ENCODE data around the gene B4GALT6. TPM values are rescaled to one million over a fixed set of nuclear protein-coding genes. Genes with fewer than 3 reads are reported as not detected.

B4GALT6 gene
- total RNA-seq, 1 experiment from 2014 or later: 0.78 TPM

GRCh38 chr18:31648458-31648857, 35.9 kb downstream of the B4GALT6 start:
- in situ Hi-C loops (cut with HindIII; ENCODE audit: low pct_unique_long_range_greater_than_20kb, low sequenced_read_pairs): no loop called here
- no peak for DNase-seq (ENCODE audit: low read depth)

- in situ Hi-C loops (cut with HindIII; ENCODE audit: low pct_unique_long_range_greater_than_20kb, low sequenced_read_pairs): no loop called here
- no peak for DNase-seq (ENCODE audit: low read depth)
Observed at GRCh38 chr18:31647127-31647753, 37.1 kb downstream of the B4GALT6 start.

- in situ Hi-C loops (cut with HindIII; ENCODE audit: low pct_unique_long_range_greater_than_20kb, low sequenced_read_pairs): no loop called here
- DNase-seq (ENCODE audit: low read depth): no peak
Observed at GRCh38 chr18:31646332-31647126, 37.9 kb downstream of the B4GALT6 start.

GRCh38 chr18:31645411-31645810, 39.0 kb downstream of the B4GALT6 start:
- in situ Hi-C loops (cut with HindIII; ENCODE audit: low pct_unique_long_range_greater_than_20kb, low sequenced_read_pairs): no loop called here

GRCh38 chr18:31643003-31643402, 41.4 kb downstream of the B4GALT6 start:
- DNase-seq (ENCODE audit: low read depth): no peak
- in situ Hi-C loops (cut with HindIII; ENCODE audit: low pct_unique_long_range_greater_than_20kb, low sequenced_read_pairs): no loop called here

More at GRCh38 chr18:31645411-31645810, 39.0 kb downstream of the B4GALT6 start:
- DNase-seq (ENCODE audit: low read depth): no peak

- in situ Hi-C loops (cut with HindIII; ENCODE audit: low pct_unique_long_range_greater_than_20kb, low sequenced_read_pairs): no loop called here
- no peak for DNase-seq (ENCODE audit: low read depth)
Observed at GRCh38 chr18:31637445-31637844, 46.9 kb downstream of the B4GALT6 start.

- no peak for DNase-seq (ENCODE audit: low read depth)
- in situ Hi-C loops (cut with HindIII; ENCODE audit: low pct_unique_long_range_greater_than_20kb, low sequenced_read_pairs): no loop called here
Observed at GRCh38 chr18:31636387-31636786, 48.0 kb downstream of the B4GALT6 start.

- no peak for DNase-seq (ENCODE audit: low read depth)
- in situ Hi-C loops (cut with HindIII; ENCODE audit: low pct_unique_long_range_greater_than_20kb, low sequenced_read_pairs): no loop called here
Observed at GRCh38 chr18:31634331-31634713, 50.1 kb downstream of the B4GALT6 start.

GRCh38 chr18:31633392-31634330, 50.7 kb downstream of the B4GALT6 start:
- in situ Hi-C loops (cut with HindIII; ENCODE audit: low pct_unique_long_range_greater_than_20kb, low sequenced_read_pairs): no loop called here
- no peak for DNase-seq (ENCODE audit: low read depth)

GRCh38 chr18:31632356-31632755, 52.0 kb downstream of the B4GALT6 start:
- in situ Hi-C loops (cut with HindIII; ENCODE audit: low pct_unique_long_range_greater_than_20kb, low sequenced_read_pairs): no loop called here
- no peak for DNase-seq (ENCODE audit: low read depth)

GRCh38 chr18:31631526-31631925, 52.9 kb downstream of the B4GALT6 start:
- DNase-seq (ENCODE audit: low read depth): no peak
- in situ Hi-C loops (cut with HindIII; ENCODE audit: low pct_unique_long_range_greater_than_20kb, low sequenced_read_pairs): no loop called here

- DNase-seq (ENCODE audit: low read depth): no peak
- in situ Hi-C loops (cut with HindIII; ENCODE audit: low pct_unique_long_range_greater_than_20kb, low sequenced_read_pairs): no loop called here
Observed at GRCh38 chr18:31630549-31630948, 53.8 kb downstream of the B4GALT6 start.

- in situ Hi-C loops (cut with HindIII; ENCODE audit: low pct_unique_long_range_greater_than_20kb, low sequenced_read_pairs): no loop called here
- DNase-seq (ENCODE audit: low read depth): no peak
Observed at GRCh38 chr18:31626409-31626808, 58.0 kb downstream of the B4GALT6 start.

GRCh38 chr18:31624892-31625640, 59.3 kb downstream of the B4GALT6 start:
- in situ Hi-C loops (cut with HindIII; ENCODE audit: low pct_unique_long_range_greater_than_20kb, low sequenced_read_pairs): no loop called here
- DNase-seq (ENCODE audit: low read depth): no peak

GRCh38 chr18:31619291-31619690, 65.1 kb downstream of the B4GALT6 start:
- DNase-seq (ENCODE audit: low read depth): no peak
- in situ Hi-C loops (cut with HindIII; ENCODE audit: low pct_unique_long_range_greater_than_20kb, low sequenced_read_pairs): no loop called here

GRCh38 chr18:31618801-31619200, 65.6 kb downstream of the B4GALT6 start:
- no peak for DNase-seq (ENCODE audit: low read depth)
- in situ Hi-C loops (cut with HindIII; ENCODE audit: low pct_unique_long_range_greater_than_20kb, low sequenced_read_pairs): no loop called here

GRCh38 chr18:31617031-31617717, 67.2 kb downstream of the B4GALT6 start:
- in situ Hi-C loops (cut with HindIII; ENCODE audit: low pct_unique_long_range_greater_than_20kb, low sequenced_read_pairs): no loop called here
- no peak for DNase-seq (ENCODE audit: low read depth)

GRCh38 chr18:31616586-31616985, 67.8 kb downstream of the B4GALT6 start:
- no peak for DNase-seq (ENCODE audit: low read depth)
- in situ Hi-C loops (cut with HindIII; ENCODE audit: low pct_unique_long_range_greater_than_20kb, low sequenced_read_pairs): no loop called here

Data from Caki2 (cell line).